Natural killer cell treated with Interleukin-12 subunit alpha and Interleukin-12 subunit beta and Interleukin-15 and Interleukin-18, amount 100 ng/mL, for 72 hours (primary cell): ENCODE results near the gene ARHGAP8. TPM values are rescaled to one million over a fixed set of nuclear protein-coding genes. Genes with fewer than 3 reads are reported as not detected.
A peak's percentile ranks its signal among the peaks of the same experiment; 100 is the strongest.
"Not testable (repeated sequence)": the region's sequence is repeated elsewhere in the genome, so short reads cannot be mapped to it uniquely, and the experiment has no call there.

Experiments used
- ATAC-seq, 2 donors: fragments of 150-1000 bp; cut with Tn5 transposase in 1 of 2; sonication (Bioruptor Pico), chemical (Tn5 transposase) in 1 of 2; 2 replicates each; pipeline ENCODE4 v1.10.0; 2021
- DNase-seq: peaks from one replicate; pipeline ENCODE4 v3.0.0; 2022; ENCODE audit warnings: low spot score
- H3K27ac Mint-ChIP-seq, 2 donors: 1 replicate in 1 of 2; 2 replicates in 1 of 2; pipeline ENCODE4 v1.8.0; 2022; ENCODE audit warnings: mixed read lengths in 2 of 2, mild to moderate bottlenecking in 1 of 2, moderate library complexity in 1 of 2
- H3K27me3 Mint-ChIP-seq, 2 donors: 1 replicate in 1 of 2; 2 replicates in 1 of 2; pipeline ENCODE4 v1.8.0; 2022; ENCODE audit warnings: mixed read lengths in 2 of 2
- H3K36me3 Mint-ChIP-seq: one replicate; pipeline ENCODE4 v1.8.0; 2022; ENCODE audit warnings: mixed read lengths
- H3K4me1 Mint-ChIP-seq, 2 donors: 1 replicate in 1 of 2; 2 replicates in 1 of 2; pipeline ENCODE4 v1.8.0; 2022; ENCODE audit warnings: low read depth in 2 of 2, mixed read lengths in 2 of 2, mild to moderate bottlenecking in 1 of 2
- H3K4me3 Mint-ChIP-seq: one replicate; pipeline ENCODE4 v1.8.0; 2022; ENCODE audit warnings: mixed read lengths
- H3K9me3 Mint-ChIP-seq: 2 replicates; pipeline ENCODE4 v1.8.0; 2022; ENCODE audit warnings: mixed read lengths
- total RNA-seq, 2 donors: library from RNA; stranded (reverse); gene quantifications; one replicate each; pipeline ENCODE4 v1.2.3, GENCODE V29; 2022

The ARHGAP8 gene
- total RNA-seq, 2 donors from 2014 or later: 0.64 to 2.3 TPM

GRCh38 chr22:44799946-44800634, 47.7 kb downstream of the ARHGAP8 start:
- H3K4me1 Mint-ChIP-seq: not testable (repeated sequence)

GRCh38 chr22:44801476-44801875, 49.1 kb downstream of the ARHGAP8 start:
- Mint-ChIP-seq H3K4me1 (peaks cover 0 to 3% of the 10 kb centered on the region in 2 donors), H3K27me3 (no peaks in the 10 kb centered on the region), H3K27ac (no peak overlapping the region), H3K9me3 (no peaks in the 10 kb centered on the region), H3K4me3 (no peak overlapping the region), H3K36me3 (no peaks in the 10 kb centered on the region)
- ATAC-seq (no peak), DNase-seq (peak; percentile 53)

More at GRCh38 chr22:44799946-44800634, 47.7 kb downstream of the ARHGAP8 start:
- not testable (repeated sequence) for ATAC-seq, H3K4me3 Mint-ChIP-seq, H3K9me3 Mint-ChIP-seq, H3K36me3 Mint-ChIP-seq, H3K27ac Mint-ChIP-seq, H3K27me3 Mint-ChIP-seq
- DNase-seq: peak; percentile 10

- no peaks in the 10 kb centered on the region for H3K27me3 Mint-ChIP-seq
- no peaks in the 10 kb centered on the region for H3K36me3 Mint-ChIP-seq
- peak; percentile 22 for DNase-seq
- H3K4me3 Mint-ChIP-seq: no peak overlapping the region
- peaks cover 0 to 3% of the 10 kb centered on the region in 2 donors for H3K4me1 Mint-ChIP-seq
- no peaks in the 10 kb centered on the region for H3K9me3 Mint-ChIP-seq
- ATAC-seq: no peak
- no peak overlapping the region for H3K27ac Mint-ChIP-seq
Observed at GRCh38 chr22:44802071-44802700, 49.8 kb downstream of the ARHGAP8 start.

- H3K4me3 Mint-ChIP-seq: no peak overlapping the region
- no peaks in the 10 kb centered on the region for H3K36me3 Mint-ChIP-seq
- no peak overlapping the region for H3K27ac Mint-ChIP-seq
- ATAC-seq: no peak
- DNase-seq: peak; percentile 5
- H3K4me1 Mint-ChIP-seq: peaks cover 0 to 3% of the 10 kb centered on the region in 2 donors
- H3K27me3 Mint-ChIP-seq: no peaks in the 10 kb centered on the region
- H3K9me3 Mint-ChIP-seq: no peaks in the 10 kb centered on the region
Observed at GRCh38 chr22:44802956-44803355, 50.6 kb downstream of the ARHGAP8 start.

GRCh38 chr22:44804327-44804726, 52.0 kb downstream of the ARHGAP8 start:
- Mint-ChIP-seq H3K4me1 (peaks cover 0 to 6% of the 10 kb centered on the region in 2 donors), H3K9me3 (no peaks in the 10 kb centered on the region), H3K4me3 (no peak overlapping the region), H3K27me3 (no peaks in the 10 kb centered on the region), H3K36me3 (no peaks in the 10 kb centered on the region), H3K27ac (no peak overlapping the region)
- peak; percentile 51 for DNase-seq
- no peak for ATAC-seq

- Mint-ChIP-seq H3K4me3 (no peak overlapping the region), H3K27me3 (no peaks in the 10 kb centered on the region), H3K4me1 (peaks cover 0 to 6% of the 10 kb centered on the region in 2 donors), H3K9me3 (no peaks in the 10 kb centered on the region), H3K36me3 (no peaks in the 10 kb centered on the region), H3K27ac (no peak overlapping the region)
- no peak for ATAC-seq
- DNase-seq: peak; percentile 29
Observed at GRCh38 chr22:44805711-44806110, 53.3 kb downstream of the ARHGAP8 start.

GRCh38 chr22:44807232-44807631, 54.9 kb downstream of the ARHGAP8 start:
- DNase-seq: no peak
- Mint-ChIP-seq H3K27me3 (no peaks in the 10 kb centered on the region), H3K36me3 (no peaks in the 10 kb centered on the region), H3K4me1 (peaks cover 0 to 6% of the 10 kb centered on the region in 2 donors), H3K9me3 (no peaks in the 10 kb centered on the region), H3K4me3 (no peak overlapping the region), H3K27ac (no peak overlapping the region)
- ATAC-seq: no peak

- Mint-ChIP-seq H3K4me3 (no peak overlapping the region), H3K27ac (no peak overlapping the region), H3K4me1 (peaks cover 0 to 3% of the 10 kb centered on the region in 2 donors), H3K36me3 (no peaks in the 10 kb centered on the region), H3K9me3 (no peaks in the 10 kb centered on the region), H3K27me3 (no peaks in the 10 kb centered on the region)
- ATAC-seq (no peak), DNase-seq (no peak)
Observed at GRCh38 chr22:44807915-44808690, 55.7 kb downstream of the ARHGAP8 start.

GRCh38 chr22:44809456-44809855, 57.1 kb downstream of the ARHGAP8 start:
- ATAC-seq: no peak
- Mint-ChIP-seq H3K27ac (no peak overlapping the region), H3K4me3 (no peak overlapping the region), H3K36me3 (no peaks in the 10 kb centered on the region), H3K27me3 (no peaks in the 10 kb centered on the region), H3K9me3 (no peaks in the 10 kb centered on the region), H3K4me1 (peaks cover 0 to 3% of the 10 kb centered on the region in 2 donors)
- no peak for DNase-seq

- H3K36me3 Mint-ChIP-seq: no peaks in the 10 kb centered on the region
- H3K4me1 Mint-ChIP-seq: peaks cover 0 to 3% of the 10 kb centered on the region in 2 donors
- DNase-seq: no peak
- H3K4me3 Mint-ChIP-seq: no peak overlapping the region
- no peak overlapping the region for H3K27ac Mint-ChIP-seq
- no peaks in the 10 kb centered on the region for H3K27me3 Mint-ChIP-seq
- ATAC-seq: no peak
- no peaks in the 10 kb centered on the region for H3K9me3 Mint-ChIP-seq
Observed at GRCh38 chr22:44811141-44811540, 58.8 kb downstream of the ARHGAP8 start.

GRCh38 chr22:44813416-44813815, 61.0 kb downstream of the ARHGAP8 start:
- ATAC-seq: no peak
- Mint-ChIP-seq H3K9me3 (no peaks in the 10 kb centered on the region), H3K27ac (no peak overlapping the region), H3K4me1 (no peaks in the 10 kb centered on the region), H3K4me3 (no peak overlapping the region), H3K27me3 (no peaks in the 10 kb centered on the region), H3K36me3 (no peaks in the 10 kb centered on the region)
- DNase-seq: no peak

GRCh38 chr22:44814266-44815098, 62.1 kb downstream of the ARHGAP8 start:
- H3K4me1 Mint-ChIP-seq: no peaks in the 10 kb centered on the region
- H3K4me3 Mint-ChIP-seq: no peak overlapping the region
- no peaks in the 10 kb centered on the region for H3K9me3 Mint-ChIP-seq
- no peak for ATAC-seq
- DNase-seq: peak; percentile 50
- H3K36me3 Mint-ChIP-seq: no peaks in the 10 kb centered on the region
- no peaks in the 10 kb centered on the region for H3K27me3 Mint-ChIP-seq
- no peak overlapping the region for H3K27ac Mint-ChIP-seq
